HCT116 (cell line): ENCODE measurements around the gene FOXK2.

Source experiments
- CTCF ChIP-seq, 3 experiments: fragments of 200-600 bp in 1 of 3; sonication (generic) in 1 of 3; IDR thresholded peaks in 2 of 3; conservative IDR thresholded peaks in 1 of 3; 2 replicates each; pipeline ENCODE4 v1.5.1; 2012 to 2017; ENCODE audit warnings: low read depth in 2 of 3, low read length in 2 of 3, antibody characterized with exemption in 1 of 3, borderline replicate concordance in 1 of 3, control low read depth in 1 of 3, mild to moderate bottlenecking in 1 of 3, mixed read lengths in 1 of 3, mixed run types in 1 of 3, moderate library complexity in 1 of 3; ENCODE audit not compliant: insufficient read depth in 1 of 3
- EZH2 ChIP-seq: fragments of 200-600 bp; sonication (generic); IDR thresholded peaks from 2 replicates; pipeline ENCODE4 v1.6.1; 2017; ENCODE audit warnings: antibody characterized with exemption, mixed run types
- POLR2A ChIP-seq: IDR thresholded peaks from 2 replicates; pipeline ENCODE4 v1.7.0; 2011; ENCODE audit warnings: borderline replicate concordance; ENCODE audit not compliant: insufficient read depth, insufficient read length; ENCODE audit errors: extremely low read depth
- RAD21 ChIP-seq: IDR thresholded peaks from 2 replicates; pipeline ENCODE4 v1.6.1; 2012; ENCODE audit warnings: low read depth, mild to moderate bottlenecking

- TF ChIP-seq POLR2A (no peak), CTCF (IDR thresholded peaks at IDR 0.05 in 2 of 3, conservative IDR thresholded peaks at IDR 0.05 in 1 of 3; ENCODE audit: borderline replicate concordance in 1 of 3, insufficient read depth in 1 of 3, low read depth in 2 of 3, low read length in 2 of 3) (peak in 2 of 3 experiments; percentile 64 to 70; a peak in 4 of 6 replicates), RAD21 (no peak; the same call in 1 of the 2 replicates), EZH2 (no peak)
Measured at GRCh38 chr17:82528484-82529265, 9.1 kb downstream of the FOXK2 start.
